GM18519 (cell line): ENCODE results near the gene RASSF10.
"Not testable (repeated sequence)": the region's sequence is repeated elsewhere in the genome, so short reads cannot be mapped to it uniquely, and the experiment has no call there.

Experiments
- ATAC-seq: cut with Tn5 transposase; IDR thresholded peaks from one replicate; pipeline ENCODE4 v1.9.1; 2021; ENCODE audit warnings: mild to moderate bottlenecking, moderate library complexity; ENCODE audit not compliant: unreplicated experiment, low FRiP score

Gene RASSF10

DNA sequence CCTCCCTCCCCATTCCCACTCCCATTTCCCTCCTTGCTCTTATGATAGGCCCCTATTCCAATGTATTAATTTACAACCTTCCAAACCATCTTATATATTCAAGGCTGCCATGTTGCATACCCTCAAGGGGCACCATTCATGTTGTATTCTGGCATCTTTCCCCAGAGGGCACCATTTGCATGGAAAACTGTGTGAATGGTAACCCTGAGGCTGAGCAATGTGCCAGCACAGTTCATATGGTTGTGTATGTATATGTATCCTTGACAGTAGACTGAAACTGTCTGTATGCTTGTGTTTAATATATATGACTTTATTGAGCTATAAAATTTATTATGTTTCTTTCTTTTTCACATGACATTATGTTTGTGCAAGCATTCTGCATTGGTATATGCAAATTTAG is 7.3 kb downstream of the RASSF10 start:
- ATAC-seq: no peak

DNA sequence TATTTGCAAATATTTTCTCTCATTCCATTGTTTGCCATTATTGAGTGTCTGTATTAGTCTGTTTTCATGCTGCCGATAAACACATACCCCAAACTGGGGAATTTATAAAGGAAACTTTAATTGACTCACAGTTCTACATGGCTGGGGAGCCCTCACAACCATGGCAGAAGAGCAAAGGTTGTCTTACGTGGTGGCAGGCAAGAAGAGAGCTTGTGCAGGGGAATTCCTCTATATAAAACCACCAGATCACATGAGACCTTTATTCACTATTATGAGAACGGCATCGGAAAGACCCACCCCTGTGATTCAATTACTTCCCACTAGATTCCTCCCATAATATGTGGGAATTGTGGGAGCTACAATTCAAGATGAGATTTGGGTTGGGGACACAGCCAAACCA is 10.2 kb downstream of the RASSF10 start:
- no peak for ATAC-seq

DNA sequence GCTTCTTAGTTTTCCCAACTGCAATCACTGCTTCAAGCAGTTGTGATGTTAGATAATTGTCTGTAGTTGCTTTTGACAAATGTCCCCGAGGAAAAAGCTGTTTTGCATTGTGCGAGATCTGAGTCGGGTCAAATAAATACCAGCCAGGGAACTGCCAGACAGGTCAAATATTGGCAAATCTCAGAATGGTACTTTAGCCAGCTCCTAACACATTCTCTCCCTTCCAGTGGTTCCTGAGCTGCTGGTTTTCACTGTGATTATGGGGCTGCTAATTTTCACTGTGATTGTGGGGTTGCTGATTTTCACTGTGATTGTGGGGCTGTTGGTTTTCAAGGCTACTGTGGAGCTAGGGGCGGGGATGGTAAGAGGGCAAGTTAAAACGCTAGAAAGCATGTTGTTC is 14.3 kb downstream of the RASSF10 start:
- no peak for ATAC-seq

- no peak for ATAC-seq
Measured at GRCh38 chr11:13026722-13027121, 17.6 kb downstream of the RASSF10 start.

DNA sequence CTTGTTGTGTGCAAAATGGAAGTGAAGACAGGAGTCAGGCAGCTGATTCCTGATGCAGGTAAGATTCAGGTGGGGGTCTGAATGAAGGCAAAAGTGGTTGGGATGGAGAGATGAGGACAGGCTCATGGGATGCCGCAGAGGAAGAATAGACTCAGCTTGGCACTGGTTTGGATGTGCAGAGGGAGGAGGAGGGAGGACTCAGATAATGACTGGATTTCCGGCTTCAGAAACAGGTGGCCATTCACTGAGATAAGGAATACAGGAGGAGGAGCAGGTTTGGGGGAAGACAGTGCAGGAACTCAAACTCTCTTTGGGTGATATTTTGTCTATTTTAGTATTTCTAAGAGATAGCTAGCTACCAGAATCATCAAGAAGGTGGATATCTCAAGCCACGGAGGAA is 19.2 kb downstream of the RASSF10 start:
- ATAC-seq: no peak

DNA sequence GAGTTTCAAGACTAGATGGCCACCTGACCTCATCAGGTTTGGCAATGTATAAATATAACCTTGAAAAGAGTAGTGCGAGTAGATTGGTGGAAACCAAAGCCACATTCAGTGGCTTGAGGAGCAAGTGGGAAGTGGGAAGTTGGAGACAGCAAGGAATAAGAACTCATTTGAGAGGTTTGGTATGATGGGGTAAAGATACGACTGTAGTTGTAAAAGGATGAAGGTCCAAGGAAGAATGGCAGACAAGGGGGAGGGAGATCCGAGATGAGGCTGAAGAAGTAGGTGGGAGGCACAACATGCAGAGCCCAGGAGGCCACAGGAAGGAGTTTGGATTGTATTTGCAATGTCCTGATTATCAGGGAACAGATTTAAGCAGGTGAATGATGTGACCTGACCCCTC is 20.8 kb downstream of the RASSF10 start:
- no peak for ATAC-seq

- ATAC-seq: no peak
Measured at GRCh38 chr11:13030857-13031256, 21.7 kb downstream of the RASSF10 start.

- ATAC-seq: no peak
Measured at GRCh38 chr11:13031349-13031748, 22.2 kb downstream of the RASSF10 start.

- ATAC-seq: no peak
Measured at GRCh38 chr11:13033760-13034533, 24.8 kb downstream of the RASSF10 start.

GRCh38 chr11:13035711-13036110 is 26.6 kb downstream of the RASSF10 start:
- ATAC-seq: no peak

DNA sequence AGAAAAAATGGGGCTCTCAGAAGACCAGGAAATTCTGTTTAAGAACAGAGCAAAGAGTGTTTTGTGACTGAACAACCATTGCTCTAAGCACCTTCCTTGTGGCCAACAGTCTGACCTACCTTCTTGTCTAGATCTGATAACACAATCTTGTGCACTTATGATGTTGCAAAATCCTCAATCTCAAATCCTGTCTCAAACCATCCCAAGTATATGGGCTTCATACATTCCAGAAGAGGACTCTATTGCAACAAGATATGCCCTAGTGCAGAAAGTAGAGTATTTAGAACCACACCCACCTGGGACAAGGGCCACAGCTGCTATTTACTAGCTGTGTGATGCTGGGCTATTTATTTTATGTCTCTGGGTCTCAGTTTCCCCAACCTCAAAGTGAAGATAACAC is 27.1 kb downstream of the RASSF10 start:
- ATAC-seq: no peak

DNA sequence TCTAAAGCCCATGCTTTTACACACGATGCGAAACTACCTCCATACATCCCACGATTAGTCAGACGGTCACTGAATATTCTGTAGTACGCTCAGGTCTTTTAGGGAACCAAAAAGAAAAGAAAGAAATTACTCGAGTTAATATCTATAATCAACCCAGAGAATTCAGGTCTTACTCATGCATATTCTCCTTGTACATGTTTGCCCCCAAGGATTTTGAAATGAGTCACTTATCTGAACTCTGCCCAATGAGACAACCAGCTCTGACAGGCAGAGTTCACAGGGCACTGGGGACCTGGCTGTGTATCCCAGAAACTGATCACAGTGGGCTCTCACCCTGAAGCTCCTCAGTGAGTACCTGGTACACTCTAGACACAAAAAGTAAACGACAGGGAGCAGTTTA is 29.2 kb downstream of the RASSF10 start:
- ATAC-seq: no peak

DNA sequence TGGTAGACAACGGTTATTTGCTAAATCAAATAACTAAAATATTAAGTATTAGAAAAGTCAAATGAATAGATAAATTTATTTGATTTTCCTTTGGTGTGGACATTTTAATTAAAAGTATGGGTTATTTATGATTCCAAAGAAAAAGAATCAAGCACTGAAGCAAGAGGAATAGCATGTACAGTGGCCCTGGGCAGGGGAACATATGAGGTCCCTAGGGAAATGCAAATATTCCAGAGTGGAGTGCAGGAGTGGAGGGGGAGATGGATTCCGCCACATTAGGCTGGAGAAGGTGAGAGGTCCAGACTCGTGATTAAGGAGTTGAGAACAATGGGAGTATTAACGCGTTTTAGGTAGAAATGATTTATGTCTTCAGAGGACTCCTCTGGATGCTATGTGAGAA is 30.0 kb downstream of the RASSF10 start:
- ATAC-seq: no peak

- no peak for ATAC-seq
Measured at GRCh38 chr11:13040969-13041561, 31.9 kb downstream of the RASSF10 start.

DNA sequence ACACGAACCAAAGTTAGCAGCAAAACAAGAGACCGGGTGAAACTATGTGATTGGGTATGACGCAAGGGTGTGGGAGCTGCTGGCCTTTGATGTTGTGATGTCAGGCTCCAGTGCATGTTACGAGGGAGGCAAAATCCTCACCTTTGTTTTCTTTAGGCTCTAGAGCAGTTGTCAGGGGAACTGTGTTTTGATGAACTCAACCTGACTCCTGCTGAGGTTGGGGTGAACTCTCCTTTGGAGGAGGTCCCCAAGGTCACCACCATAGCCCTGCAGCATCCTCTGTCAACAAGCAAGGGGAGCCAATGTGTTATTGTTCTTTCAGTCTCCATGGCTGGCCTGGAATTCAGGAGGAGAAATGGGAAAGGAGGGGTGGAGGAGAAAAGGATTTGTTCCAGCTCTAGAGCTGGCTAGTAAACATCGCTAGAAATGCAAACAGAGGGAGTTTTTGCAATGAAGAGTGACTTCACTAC is 33.8 kb downstream of the RASSF10 start:
- no peak for ATAC-seq

GRCh38 chr11:13043912-13044628 is 35.0 kb downstream of the RASSF10 start:
- no peak for ATAC-seq

GRCh38 chr11:13045089-13045488 is 36.0 kb downstream of the RASSF10 start:
- ATAC-seq: not testable (repeated sequence)

- no peak for ATAC-seq
Measured at GRCh38 chr11:13045734-13046133, 36.6 kb downstream of the RASSF10 start.

DNA sequence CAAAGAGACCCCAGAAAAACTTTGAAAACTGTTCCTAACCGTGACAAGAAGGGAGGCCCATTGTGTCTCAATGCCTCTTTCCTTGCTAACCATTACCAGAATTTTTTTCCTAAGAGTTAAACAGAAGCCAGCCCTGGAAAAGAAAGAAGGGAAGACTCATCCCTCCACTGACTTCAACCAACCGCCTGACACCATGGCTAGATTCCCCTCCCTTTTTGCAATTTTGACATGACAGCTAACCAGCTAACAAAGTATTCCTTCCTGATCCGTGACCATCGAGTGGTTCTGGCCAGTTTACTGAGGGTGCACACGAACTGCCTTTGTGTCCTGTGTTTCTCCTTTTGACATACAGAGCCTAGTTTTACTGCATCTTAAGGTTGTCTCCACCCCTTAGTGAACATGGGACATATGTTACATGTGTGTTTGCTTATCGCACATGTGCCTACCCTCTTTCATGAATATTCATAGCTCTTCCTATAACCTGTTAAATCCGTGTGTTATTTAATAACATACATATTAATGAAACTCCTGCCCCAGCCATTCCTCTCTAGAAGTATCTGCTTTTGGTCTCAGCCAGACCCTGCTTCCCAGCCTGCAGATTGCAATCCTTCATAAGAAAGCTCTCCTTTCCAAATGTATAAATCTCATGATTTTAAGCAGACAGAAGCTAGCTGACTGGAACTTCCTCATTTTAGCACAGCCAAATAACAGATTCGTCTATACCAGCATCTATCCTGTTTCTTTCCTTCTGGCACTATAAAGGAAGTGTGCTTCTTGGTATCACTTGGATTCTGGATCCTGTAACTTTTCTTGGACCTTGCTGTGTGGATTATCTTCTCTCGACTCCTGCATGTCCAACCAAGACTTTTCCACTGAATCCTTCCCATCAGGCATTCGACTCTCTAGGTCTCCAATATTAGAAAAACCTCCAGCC is 37.8 kb downstream of the RASSF10 start:
- no peak for ATAC-seq

GRCh38 chr11:13047884-13048283 is 38.8 kb downstream of the RASSF10 start:
- no peak for ATAC-seq
